BE2C (cell line): ENCODE results near the gene MMP15.

ENCODE experiments used
- DNase-seq: peaks from one replicate; pipeline ENCODE4 v3.0.0-alpha.2; 2020
- H3K27me3 ChIP-seq: fragments of 250-450 bp; sonication (Bioruptor Pico); 2 replicates; pipeline ENCODE4 v1.5.1; 2020; ENCODE audit warnings: mild to moderate bottlenecking
- H3K36me3 ChIP-seq: fragments of 250-450 bp; sonication (Bioruptor Pico); 2 replicates; pipeline ENCODE4 v1.5.1; 2020; ENCODE audit warnings: mild to moderate bottlenecking
- H3K4me1 ChIP-seq: fragments of 250-450 bp; sonication (Bioruptor Pico); 2 replicates; pipeline ENCODE4 v1.5.1; 2020
- H3K4me3 ChIP-seq: 2 replicates; pipeline ENCODE4 v1.5.1; 2011; ENCODE audit warnings: low read depth, low read length
- H3K9me3 ChIP-seq: fragments of 250-450 bp; sonication (Bioruptor Pico); 2 replicates; pipeline ENCODE4 v1.5.1; 2020
- TF ChIP-seq, protein P1 (sequence below): IDR thresholded peaks from 2 replicates; pipeline ENCODE4 v1.5.1; 2012; ENCODE audit warnings: mild to moderate bottlenecking, low read depth, low read length

MMP15 gene

DNA sequence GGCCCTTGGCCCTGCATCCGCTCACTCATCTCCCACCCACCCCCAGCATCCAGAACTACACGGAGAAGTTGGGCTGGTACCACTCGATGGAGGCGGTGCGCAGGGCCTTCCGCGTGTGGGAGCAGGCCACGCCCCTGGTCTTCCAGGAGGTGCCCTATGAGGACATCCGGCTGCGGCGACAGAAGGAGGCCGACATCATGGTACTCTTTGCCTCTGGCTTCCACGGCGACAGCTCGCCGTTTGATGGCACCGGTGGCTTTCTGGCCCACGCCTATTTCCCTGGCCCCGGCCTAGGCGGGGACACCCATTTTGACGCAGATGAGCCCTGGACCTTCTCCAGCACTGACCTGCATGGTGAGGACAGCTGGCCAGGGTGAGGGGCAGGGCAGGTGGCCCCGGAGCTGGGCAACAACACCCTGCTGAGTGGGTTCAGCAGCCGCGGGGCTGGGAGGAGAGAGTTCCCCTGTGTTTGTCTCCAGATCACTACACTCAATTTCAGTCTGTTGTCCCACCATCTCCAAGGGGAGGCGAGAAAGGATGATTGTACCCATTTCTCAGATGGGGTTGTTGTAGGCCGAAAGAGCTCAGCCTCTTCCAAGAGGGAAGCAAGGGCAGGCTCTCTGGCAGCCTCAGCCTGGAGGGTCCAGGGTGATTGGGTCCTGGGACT, 14.4 kb downstream of the MMP15 start:
- Histone ChIP-seq H3K4me1 (peaks cover 8% of the 10 kb centered on the region), H3K4me3 (no peak overlapping the region), H3K27me3 (no peaks in the 10 kb centered on the region), H3K36me3 (no peaks in the 10 kb centered on the region), H3K9me3 (no peaks in the 10 kb centered on the region)
- no peak for DNase-seq
- TF ChIP-seq, protein P1, sequence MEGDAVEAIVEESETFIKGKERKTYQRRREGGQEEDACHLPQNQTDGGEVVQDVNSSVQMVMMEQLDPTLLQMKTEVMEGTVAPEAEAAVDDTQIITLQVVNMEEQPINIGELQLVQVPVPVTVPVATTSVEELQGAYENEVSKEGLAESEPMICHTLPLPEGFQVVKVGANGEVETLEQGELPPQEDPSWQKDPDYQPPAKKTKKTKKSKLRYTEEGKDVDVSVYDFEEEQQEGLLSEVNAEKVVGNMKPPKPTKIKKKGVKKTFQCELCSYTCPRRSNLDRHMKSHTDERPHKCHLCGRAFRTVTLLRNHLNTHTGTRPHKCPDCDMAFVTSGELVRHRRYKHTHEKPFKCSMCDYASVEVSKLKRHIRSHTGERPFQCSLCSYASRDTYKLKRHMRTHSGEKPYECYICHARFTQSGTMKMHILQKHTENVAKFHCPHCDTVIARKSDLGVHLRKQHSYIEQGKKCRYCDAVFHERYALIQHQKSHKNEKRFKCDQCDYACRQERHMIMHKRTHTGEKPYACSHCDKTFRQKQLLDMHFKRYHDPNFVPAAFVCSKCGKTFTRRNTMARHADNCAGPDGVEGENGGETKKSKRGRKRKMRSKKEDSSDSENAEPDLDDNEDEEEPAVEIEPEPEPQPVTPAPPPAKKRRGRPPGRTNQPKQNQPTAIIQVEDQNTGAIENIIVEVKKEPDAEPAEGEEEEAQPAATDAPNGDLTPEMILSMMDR, result no peak

- Histone ChIP-seq H3K4me3 (no peak overlapping the region), H3K4me1 (peaks cover 3% of the 10 kb centered on the region), H3K27me3 (no peaks in the 10 kb centered on the region), H3K36me3 (no peaks in the 10 kb centered on the region), H3K9me3 (no peaks in the 10 kb centered on the region)
- no peak for DNase-seq
- TF ChIP-seq, protein P1, result no peak
Measured at GRCh38 chr16:58040496-58040846, 14.9 kb downstream of the MMP15 start.

DNA sequence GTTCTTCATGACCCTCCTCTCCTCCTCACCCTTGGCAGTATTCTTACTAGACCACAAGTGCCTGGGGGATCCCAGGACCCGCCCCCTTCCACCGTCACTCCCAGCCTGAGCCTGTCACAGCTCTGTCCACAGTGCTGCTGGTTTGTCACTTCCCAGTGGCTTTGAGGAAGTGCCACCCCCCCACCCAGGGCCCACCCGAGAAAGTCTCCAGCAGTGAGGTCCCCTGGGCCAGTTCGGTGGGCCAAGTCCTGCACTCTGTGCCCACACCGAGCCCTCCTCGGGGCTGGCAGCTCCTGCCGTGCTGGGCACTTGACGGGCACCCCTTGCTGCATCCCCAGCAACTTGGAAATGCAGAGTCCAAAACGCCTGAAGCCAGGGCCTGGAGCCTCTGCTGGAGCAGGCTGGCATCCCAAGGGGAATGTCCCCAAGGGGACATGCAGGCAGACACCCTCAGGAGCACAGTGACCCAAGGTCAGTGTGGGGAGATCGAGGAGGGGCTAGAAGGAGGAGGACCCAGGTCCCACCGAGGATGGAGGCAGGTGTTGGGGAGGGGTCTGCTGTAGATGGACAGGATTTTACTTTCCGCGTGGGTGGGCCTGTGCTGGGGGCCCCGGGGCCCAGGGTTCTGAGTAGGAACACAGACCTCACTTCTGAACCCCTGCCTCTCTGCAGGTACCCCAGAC, 15.5 kb downstream of the MMP15 start:
- no peak for DNase-seq
- no peaks in the 10 kb centered on the region; the same call in 1 of the 2 replicates for H3K4me1 ChIP-seq
- no peaks in the 10 kb centered on the region for H3K36me3 ChIP-seq
- no peak overlapping the region for H3K4me3 ChIP-seq
- TF ChIP-seq, protein P1, result no peak
- no peaks in the 10 kb centered on the region for H3K9me3 ChIP-seq
- no peaks in the 10 kb centered on the region for H3K27me3 ChIP-seq

- TF ChIP-seq, protein P1, result no peak
- no peaks in the 10 kb centered on the region for H3K36me3 ChIP-seq
- no peaks in the 10 kb centered on the region for H3K4me1 ChIP-seq
- H3K4me3 ChIP-seq, result no peak overlapping the region
- no peaks in the 10 kb centered on the region for H3K9me3 ChIP-seq
- DNase-seq, result no peak
- no peaks in the 10 kb centered on the region for H3K27me3 ChIP-seq
Measured at GRCh38 chr16:58041628-58041955, 16.0 kb downstream of the MMP15 start.

DNA sequence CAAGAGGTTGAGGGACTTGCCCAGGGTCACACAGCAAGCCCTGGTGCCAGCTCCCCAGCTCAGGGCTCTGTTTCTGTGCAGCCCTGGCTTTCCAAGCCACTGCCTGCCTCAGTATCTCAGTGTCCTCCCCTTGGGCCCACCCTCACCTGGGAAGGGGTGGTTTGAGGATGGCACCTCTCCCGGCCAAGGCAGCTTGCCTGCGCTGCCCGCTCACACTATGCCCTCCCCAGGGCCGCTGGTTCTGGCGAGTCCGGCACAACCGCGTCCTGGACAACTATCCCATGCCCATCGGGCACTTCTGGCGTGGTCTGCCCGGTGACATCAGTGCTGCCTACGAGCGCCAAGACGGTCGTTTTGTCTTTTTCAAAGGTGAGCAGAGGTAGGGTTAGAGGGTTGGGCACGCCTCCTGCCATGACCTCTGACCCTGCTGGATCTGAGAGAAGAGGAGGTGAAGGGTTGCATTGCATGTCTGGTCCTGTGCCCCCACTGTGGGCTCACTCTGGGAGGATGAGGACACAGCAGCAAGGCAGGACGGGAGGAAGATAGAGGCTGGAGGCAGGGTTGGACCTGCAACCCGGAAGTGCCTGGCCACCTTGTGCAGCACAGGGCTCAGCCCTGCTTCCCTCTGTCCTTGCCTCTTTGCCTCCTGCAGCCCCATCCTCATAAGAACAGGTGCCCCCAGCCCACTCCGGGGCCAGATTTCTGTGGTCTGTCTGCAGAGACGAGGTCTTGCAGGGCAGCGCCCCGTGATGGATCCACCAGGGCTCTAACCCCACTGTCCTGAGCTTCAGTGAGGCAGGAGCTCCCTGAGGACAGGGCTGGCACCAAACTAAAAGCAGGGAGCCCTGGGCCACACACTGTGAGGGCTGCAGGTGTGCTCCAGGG, 16.7 kb downstream of the MMP15 start:
- Histone ChIP-seq H3K36me3 (no peaks in the 10 kb centered on the region), H3K9me3 (no peaks in the 10 kb centered on the region), H3K4me3 (no peak overlapping the region), H3K27me3 (no peaks in the 10 kb centered on the region), H3K4me1 (no peaks in the 10 kb centered on the region)
- TF ChIP-seq, protein P1, result no peak
- no peak for DNase-seq
